ENCODE results near the gene SLC35A4.
"Not testable (repeated sequence)": the region's sequence is repeated elsewhere in the genome, so short reads cannot be mapped to it uniquely, and the experiment has no call there.

SLC35A4 gene

GRCh38 chr5:140560227-140560626 lies 4.4 kb upstream of the SLC35A4 start:
- no peak for DNase-seq

DNA sequence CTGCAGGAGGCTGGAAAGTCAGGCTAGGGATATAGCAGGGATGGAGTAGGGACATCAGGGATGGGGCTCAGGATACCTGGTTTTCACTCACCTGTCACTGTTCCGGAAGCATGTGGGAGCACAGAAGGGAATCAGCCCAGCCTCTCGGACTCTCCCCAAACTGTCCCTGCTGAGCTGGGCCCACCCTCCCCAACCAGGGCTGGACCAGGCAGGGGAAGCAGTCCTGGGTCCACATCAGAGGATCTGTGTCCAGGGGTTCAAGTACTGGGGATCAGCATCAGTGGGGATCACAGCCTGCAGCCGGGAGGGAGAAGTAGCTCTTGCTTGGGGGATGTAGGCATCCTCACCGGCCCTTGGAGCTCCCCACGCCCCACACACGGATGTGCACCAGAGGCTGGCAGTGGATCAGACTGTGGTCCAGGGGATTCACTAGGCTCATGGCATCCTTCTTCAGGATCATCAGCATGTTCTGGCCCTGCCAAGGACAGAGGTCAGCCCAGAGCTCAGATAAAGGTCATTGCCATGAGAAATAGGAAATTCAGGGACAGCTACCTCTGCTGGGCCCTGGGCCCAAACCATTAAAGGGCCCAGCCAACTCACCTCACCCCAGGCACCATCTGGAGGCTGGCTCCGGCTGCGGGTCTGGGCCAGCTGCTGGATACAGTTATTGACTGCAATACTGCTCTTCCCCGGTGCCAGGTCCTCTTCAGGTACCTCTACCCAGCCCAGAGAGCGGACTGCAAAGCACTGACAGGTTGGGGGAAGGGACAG lies 2.7 kb upstream of the SLC35A4 start:
- DNase-seq, result no peak

DNA sequence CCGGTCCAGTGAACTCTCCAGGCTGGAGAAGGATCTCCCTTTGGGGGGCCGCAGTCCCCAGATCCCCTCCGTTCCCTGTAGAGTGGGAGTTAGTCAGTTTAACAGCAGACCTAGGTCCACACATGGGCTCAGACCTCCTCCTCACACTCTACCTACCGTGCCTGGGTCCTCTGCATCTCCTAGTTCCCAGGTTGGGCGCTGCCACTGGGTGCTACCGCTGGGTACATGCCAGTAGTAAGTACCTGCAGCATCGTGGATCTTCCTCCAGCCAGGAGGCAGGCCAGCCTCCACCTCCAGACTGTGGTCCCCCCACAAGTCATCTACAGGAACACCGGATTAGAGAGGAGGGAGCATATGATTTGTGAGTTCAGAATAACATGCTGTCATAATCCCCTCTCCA lies 1.0 kb upstream of the SLC35A4 start:
- no peak for DNase-seq

GRCh38 chr5:140565024-140565779 lies 574 bp downstream of the SLC35A4 start:
- no peak for DNase-seq

DNA sequence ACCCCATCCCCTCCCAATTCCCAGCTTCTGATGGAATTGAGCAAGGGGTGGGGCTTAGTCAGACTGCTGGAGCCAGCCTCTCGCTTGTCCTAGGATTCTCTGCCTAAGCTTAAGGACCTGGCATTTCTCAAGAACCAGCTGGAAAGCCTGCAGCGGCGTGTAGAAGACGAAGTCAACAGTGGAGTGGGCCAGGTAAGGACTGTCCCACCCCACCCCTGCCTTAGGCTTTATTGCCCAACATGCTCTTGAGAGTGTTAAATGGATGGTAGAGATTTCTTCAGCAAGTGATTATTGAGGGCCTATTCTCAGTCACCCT lies 1.1 kb downstream of the SLC35A4 start:
- no peak for DNase-seq

GRCh38 chr5:140566665-140567064 lies 2.0 kb downstream of the SLC35A4 start:
- DNase-seq, result no peak

DNA sequence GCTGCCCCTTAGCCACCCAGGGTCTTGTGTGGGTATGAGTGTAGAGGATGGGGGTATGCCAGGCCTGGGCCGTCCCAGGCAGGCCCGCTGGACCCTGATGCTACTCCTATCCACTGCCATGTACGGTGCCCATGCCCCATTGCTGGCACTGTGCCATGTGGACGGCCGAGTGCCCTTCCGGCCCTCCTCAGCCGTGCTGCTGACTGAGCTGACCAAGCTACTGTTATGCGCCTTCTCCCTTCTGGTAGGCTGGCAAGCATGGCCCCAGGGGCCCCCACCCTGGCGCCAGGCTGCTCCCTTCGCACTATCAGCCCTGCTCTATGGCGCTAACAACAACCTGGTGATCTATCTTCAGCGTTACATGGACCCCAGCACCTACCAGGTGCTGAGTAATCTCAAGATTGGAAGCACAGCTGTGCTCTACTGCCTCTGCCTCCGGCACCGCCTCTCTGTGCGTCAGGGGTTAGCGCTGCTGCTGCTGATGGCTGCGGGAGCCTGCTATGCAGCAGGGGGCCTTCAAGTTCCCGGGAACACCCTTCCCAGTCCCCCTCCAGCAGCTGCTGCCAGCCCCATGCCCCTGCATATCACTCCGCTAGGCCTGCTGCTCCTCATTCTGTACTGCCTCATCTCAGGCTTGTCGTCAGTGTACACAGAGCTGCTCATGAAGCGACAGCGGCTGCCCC lies 2.6 kb downstream of the SLC35A4 start:
- DNase-seq, result no peak

GRCh38 chr5:140567871-140568270 lies 3.2 kb downstream of the SLC35A4 start:
- DNase-seq, result no peak

- DNase-seq, result no peak
Observed at GRCh38 chr5:140568443-140569063, 3.9 kb downstream of the SLC35A4 start.

DNA sequence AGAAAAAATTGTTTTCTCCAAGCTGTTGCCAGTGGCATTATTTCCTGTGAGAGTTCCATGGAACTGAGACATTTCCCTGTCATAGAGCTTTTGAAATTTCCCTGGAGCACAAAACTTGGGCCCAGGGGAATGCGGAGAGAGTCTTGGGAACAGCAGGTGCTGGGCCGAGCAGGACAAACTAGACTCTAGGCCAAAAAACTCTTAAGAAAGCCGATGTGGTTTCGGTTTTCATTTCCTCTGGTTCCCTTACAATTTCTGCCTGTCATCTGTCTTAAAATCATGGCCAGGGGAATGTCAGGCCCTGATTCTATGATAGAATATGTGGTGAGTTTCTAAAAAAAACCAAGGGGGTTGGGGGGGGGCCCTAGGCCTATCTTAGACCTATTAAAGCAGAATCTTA lies 4.6 kb downstream of the SLC35A4 start:
- DNase-seq, result no peak

DNA sequence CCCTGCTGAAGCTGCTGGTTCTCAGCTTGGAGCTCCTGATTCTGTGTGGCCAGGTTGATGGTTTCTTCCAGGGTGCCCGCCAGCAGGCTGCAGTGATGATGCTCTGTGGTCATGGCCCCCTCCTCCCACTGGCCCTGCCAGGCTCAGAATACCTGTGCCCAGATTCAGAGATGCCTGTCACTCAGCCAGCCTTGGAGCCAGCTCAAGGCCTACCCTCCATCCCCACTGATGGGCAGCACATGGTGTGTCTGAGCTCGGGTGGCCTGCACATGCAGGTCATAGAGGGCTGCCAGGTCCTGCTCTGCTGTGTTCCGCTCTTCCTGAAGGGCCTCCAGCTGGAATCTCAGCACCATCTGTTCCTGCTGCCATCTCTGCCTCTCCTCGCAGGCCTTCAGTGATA lies 5.4 kb downstream of the SLC35A4 start:
- DNase-seq, result no peak

DNA sequence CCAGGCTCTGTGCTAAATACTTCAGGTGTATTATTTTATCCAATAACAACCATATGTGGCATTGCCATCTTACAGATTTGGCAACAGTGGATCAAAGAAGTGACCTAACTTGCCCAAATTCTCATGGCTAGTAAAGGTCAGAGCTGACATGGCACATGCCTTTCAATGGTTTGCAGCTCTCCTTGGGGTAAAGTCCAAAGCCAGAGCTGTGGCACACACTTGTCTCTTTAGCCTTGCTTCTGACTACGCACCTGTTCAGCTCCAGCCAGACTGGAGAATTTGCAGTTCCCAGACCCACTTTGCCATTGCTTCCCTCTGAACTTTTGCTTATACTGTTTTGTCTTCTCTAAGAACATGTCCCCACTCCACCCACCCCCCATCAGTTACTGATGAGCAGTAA lies 5.9 kb downstream of the SLC35A4 start:
- DNase-seq, result no peak

DNA sequence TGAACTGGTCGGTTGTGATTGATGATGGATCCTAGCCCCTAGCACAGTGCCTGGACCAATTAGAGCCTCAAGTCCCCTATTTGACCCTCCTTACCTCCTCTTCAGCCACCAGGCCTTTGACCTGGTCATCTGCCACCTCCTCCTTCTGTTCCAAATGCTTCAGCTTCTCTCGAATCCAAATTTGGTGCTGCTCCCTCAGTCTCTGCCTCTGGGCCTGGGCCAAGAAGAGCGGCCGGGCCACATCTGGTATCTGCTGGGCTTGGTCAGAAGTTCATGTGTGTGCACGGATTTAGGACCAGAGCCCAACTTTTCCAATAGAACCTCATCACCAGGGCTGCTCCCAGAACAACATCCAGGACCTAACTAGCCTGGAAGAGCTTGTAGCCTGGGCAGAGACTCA lies 6.5 kb downstream of the SLC35A4 start:
- no peak for DNase-seq

- DNase-seq, result no peak
Observed at GRCh38 chr5:140573683-140574082, 9.1 kb downstream of the SLC35A4 start.

DNA sequence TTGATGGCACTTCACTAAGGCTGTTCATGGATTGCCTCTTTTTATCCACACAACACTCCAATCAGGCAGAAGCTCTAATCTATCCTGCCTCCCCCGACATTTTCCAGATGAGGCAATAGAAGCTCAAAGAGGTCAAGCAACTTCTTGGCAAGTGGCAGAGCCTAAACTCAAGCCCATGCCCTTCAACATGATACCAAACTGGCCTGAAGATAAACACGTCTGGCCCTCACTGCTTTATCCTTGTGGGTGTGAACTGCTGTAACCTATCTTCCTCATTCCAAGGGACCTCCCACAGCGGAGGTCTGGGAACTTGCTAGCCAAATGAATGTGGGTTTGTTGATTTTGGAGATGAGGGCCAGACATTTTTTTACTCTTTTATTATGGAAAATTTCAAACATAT lies 9.5 kb downstream of the SLC35A4 start:
- peak; percentile 94 for DNase-seq

DNA sequence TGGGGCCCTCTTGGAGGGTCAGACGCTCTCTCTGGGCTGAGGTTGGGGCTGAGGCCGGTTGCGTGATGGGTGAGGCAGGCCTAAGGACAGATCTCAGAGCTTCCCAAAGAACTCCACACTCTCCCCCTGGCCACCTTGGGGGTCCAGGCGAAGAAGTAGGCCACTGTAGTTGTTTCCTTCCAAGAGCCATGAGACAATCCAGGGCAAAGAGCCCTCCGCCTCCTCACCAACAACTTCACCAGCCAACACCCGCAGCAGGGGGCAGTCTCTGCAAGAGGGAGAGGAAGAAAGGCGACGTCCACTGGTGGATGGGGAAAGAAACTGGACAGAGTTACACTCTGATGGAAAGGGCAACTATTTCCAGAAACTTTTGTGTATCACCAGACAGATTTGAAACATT lies 10.7 kb downstream of the SLC35A4 start:
- peak; percentile 47 for DNase-seq

GRCh38 chr5:140576776-140577201 lies 12.2 kb downstream of the SLC35A4 start:
- no peak for DNase-seq

GRCh38 chr5:140579188-140579747 lies 14.6 kb downstream of the SLC35A4 start:
- not testable (repeated sequence) for DNase-seq

DNA sequence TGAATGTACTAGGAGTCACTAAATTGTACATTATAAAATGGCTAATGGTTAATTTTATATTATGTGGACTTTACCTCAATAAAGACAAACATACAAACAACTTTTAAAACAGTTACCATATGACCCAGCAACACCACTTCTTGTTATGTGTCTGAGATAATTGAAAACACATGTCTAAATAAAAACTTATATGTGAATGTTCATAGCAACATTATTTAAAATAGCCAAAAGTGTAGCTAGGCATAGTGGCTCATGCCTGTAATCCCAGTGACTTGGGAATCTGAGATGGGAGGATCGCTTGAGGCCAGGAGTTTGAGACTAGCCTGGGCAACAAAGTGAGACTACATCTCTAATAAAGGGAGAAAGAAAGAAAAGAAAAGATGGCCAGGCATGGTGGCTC lies 22.9 kb downstream of the SLC35A4 start:
- no peak for DNase-seq

- DNase-seq, result no peak
Observed at GRCh38 chr5:140588311-140589070, 23.9 kb downstream of the SLC35A4 start.

DNA sequence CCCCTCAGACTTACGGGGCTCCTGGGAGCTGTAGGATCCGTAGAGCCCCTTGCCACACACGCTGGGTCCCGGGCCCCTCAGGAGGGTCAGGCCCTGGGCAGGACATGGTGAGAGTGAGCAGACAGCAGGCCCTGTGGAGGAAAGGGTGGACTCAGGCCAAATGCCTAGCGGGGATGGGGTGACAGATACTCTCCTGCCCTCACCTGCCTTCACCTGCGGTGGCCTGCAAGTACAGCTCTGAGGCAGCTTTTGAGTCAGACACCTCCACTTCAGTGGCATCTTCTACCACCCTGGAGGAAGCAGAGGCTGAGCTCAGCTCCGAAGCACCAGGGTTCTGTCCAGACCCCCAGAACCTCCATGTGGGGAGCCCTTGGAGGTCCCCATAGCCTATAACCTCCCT lies 26.2 kb downstream of the SLC35A4 start:
- DNase-seq, result no peak

- DNase-seq, result peak; percentile 7
Observed at GRCh38 chr5:140591747-140592372, 27.2 kb downstream of the SLC35A4 start.

Data from NCI-H226 (cell line).